ENCODE results near the gene TMEM72. TPM values are rescaled to one million over a fixed set of nuclear protein-coding genes. Genes with fewer than 3 reads are reported as not detected.

The TMEM72 gene
- total RNA-seq, 1 donor from 2014 or later = not detected

GRCh38 chr10:44983066-44983894 is 72.1 kb downstream of the TMEM72 start:
- H3K27ac Mint-ChIP-seq = peak overlapping the region; percentile 76
- Histone ChIP-seq H3K36me3 (no peaks in the 10 kb centered on the region), H3K27me3 (peaks cover 13% of the 10 kb centered on the region), H4K20me1 (ENCODE audit: low read depth) (no peaks in the 10 kb centered on the region), H3K79me2 (ENCODE audit: low read depth) (no peaks in the 10 kb centered on the region), H2AFZ (replicated peaks) (no peak overlapping the region), H3K9ac (no peak overlapping the region), H3K4me2 (no peak overlapping the region), H3K9me3 (ENCODE audit: low read depth) (no peaks in the 10 kb centered on the region), H3K27ac (no peak overlapping the region), H3F3A (ENCODE audit: low read depth) (no peaks in the 10 kb centered on the region), H3K4me3 (no peak overlapping the region), H3K4me1 (peaks cover 43% of the 10 kb centered on the region)
- H3K27me3 Mint-ChIP-seq (ENCODE audit: insufficient read depth, low read depth) = peaks cover 8% of the 10 kb centered on the region
- H3K36me3 Mint-ChIP-seq = peaks cover 2% of the 10 kb centered on the region
- H3K9me3 Mint-ChIP-seq = no peaks in the 10 kb centered on the region
- DNase-seq (ENCODE audit: low spot score) = no peak
- peaks cover 38% of the 10 kb centered on the region for H3K4me1 Mint-ChIP-seq
- TF ChIP-seq EZH2phosphoT487 (IDR thresholded peaks at IDR 0.05) (no peak), EZH2 (IDR thresholded peaks at IDR 0.05) (no peak)
- TF ChIP-seq, protein P1, sequence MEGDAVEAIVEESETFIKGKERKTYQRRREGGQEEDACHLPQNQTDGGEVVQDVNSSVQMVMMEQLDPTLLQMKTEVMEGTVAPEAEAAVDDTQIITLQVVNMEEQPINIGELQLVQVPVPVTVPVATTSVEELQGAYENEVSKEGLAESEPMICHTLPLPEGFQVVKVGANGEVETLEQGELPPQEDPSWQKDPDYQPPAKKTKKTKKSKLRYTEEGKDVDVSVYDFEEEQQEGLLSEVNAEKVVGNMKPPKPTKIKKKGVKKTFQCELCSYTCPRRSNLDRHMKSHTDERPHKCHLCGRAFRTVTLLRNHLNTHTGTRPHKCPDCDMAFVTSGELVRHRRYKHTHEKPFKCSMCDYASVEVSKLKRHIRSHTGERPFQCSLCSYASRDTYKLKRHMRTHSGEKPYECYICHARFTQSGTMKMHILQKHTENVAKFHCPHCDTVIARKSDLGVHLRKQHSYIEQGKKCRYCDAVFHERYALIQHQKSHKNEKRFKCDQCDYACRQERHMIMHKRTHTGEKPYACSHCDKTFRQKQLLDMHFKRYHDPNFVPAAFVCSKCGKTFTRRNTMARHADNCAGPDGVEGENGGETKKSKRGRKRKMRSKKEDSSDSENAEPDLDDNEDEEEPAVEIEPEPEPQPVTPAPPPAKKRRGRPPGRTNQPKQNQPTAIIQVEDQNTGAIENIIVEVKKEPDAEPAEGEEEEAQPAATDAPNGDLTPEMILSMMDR (IDR thresholded peaks at IDR 0.05) = no peak
- no peak overlapping the region for H3K4me3 Mint-ChIP-seq

DNA sequence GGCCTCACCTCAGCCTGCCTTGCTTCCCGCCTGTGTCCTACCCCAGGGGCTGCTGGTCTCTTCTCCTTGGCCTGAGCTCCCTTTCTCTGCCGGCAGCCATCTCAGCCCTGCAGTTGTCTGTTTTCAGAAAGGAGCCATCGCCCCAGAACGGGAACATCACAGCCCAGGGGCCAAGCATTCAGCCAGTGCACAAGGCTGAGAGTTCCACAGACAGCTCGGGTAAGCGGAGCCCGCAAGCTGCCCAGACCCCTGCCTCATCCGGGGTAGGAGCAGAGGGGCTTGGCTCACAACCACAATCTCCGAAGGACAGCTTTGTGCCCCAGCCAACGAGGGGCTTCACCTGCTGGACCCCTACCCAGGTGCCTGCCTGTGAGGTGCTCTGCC is 72.8 kb downstream of the TMEM72 start:
- no peak for DNase-seq (ENCODE audit: low spot score)
- Mint-ChIP-seq H3K9me3 (no peaks in the 10 kb centered on the region), H3K27ac (no peak overlapping the region), H3K4me3 (no peak overlapping the region), H3K4me1 (peaks cover 36% of the 10 kb centered on the region), H3K36me3 (peaks cover 4% of the 10 kb centered on the region), H3K27me3 (ENCODE audit: insufficient read depth, low read depth) (peaks cover 6% of the 10 kb centered on the region)
- Histone ChIP-seq H3F3A (ENCODE audit: low read depth) (peaks cover 5% of the 10 kb centered on the region), H4K20me1 (ENCODE audit: low read depth) (no peaks in the 10 kb centered on the region), H2AFZ (replicated peaks) (no peak overlapping the region), H3K4me1 (peaks cover 37% of the 10 kb centered on the region), H3K9ac (no peak overlapping the region), H3K27ac (no peak overlapping the region), H3K79me2 (ENCODE audit: low read depth) (no peaks in the 10 kb centered on the region), H3K36me3 (no peaks in the 10 kb centered on the region), H3K9me3 (ENCODE audit: low read depth) (no peaks in the 10 kb centered on the region), H3K27me3 (peaks cover 19% of the 10 kb centered on the region), H3K4me3 (no peak overlapping the region), H3K4me2 (no peak overlapping the region)
- TF ChIP-seq EZH2 (IDR thresholded peaks at IDR 0.05) = no peak
- TF ChIP-seq, protein P1 (IDR thresholded peaks at IDR 0.05) = no peak
- no peak for TF ChIP-seq EZH2phosphoT487 (IDR thresholded peaks at IDR 0.05)

DNA sequence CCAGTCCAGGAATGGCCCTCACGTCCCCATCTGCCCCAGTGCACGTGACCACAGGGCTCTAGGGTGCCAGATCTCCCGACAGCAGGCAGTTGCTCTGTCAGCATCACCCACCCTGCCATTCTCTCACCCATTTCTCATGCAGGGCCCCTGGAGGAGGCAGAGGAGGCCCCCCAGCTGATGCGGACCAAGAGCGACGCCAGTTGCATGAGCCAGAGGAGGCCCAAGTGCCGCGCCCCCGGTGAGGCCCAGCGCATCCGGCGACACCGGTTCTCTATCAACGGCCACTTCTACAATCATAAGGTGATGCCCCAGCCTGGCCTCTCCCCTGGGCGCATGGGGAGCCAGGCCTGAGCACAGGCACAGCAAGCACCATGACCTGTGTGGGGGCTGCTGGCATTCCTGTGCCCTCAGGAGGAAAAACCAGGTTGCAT is 73.5 kb downstream of the TMEM72 start:
- no peaks in the 10 kb centered on the region for H3K9me3 ChIP-seq (ENCODE audit: low read depth)
- Mint-ChIP-seq H3K4me1 (peaks cover 37% of the 10 kb centered on the region), H3K27ac (no peak overlapping the region), H3K27me3 (ENCODE audit: insufficient read depth, low read depth) (peaks cover 6% of the 10 kb centered on the region), H3K36me3 (peaks cover 4% of the 10 kb centered on the region), H3K4me3 (no peak overlapping the region), H3K9me3 (no peaks in the 10 kb centered on the region)
- peaks cover 2% of the 10 kb centered on the region for H4K20me1 ChIP-seq (ENCODE audit: low read depth)
- peaks cover 13% of the 10 kb centered on the region for H3F3A ChIP-seq (ENCODE audit: low read depth)
- peaks cover 27% of the 10 kb centered on the region for H3K27me3 ChIP-seq
- H3K79me2 ChIP-seq (ENCODE audit: low read depth) = no peaks in the 10 kb centered on the region
- H3K27ac ChIP-seq = no peak overlapping the region
- DNase-seq (ENCODE audit: low spot score) = no peak
- no peak overlapping the region for H3K9ac ChIP-seq
- H2AFZ ChIP-seq (replicated peaks) = no peak overlapping the region
- H3K4me1 ChIP-seq = peaks cover 33% of the 10 kb centered on the region
- H3K4me3 ChIP-seq = no peak overlapping the region
- TF ChIP-seq EZH2phosphoT487 (IDR thresholded peaks at IDR 0.05) = no peak
- TF ChIP-seq EZH2 (IDR thresholded peaks at IDR 0.05) = no peak
- TF ChIP-seq, protein P1 (IDR thresholded peaks at IDR 0.05) = no peak
- no peak overlapping the region for H3K4me2 ChIP-seq
- H3K36me3 ChIP-seq = no peaks in the 10 kb centered on the region
